ENCODE data around the gene RAP1GAP.

Gene RAP1GAP

GRCh38 chr1:21651214-21652042 lies 17.7 kb downstream of the RAP1GAP start:
- H3K4me3 ChIP-seq (ENCODE audit: low read length): peak overlapping the region; percentile 24
- no CpG with 5 or more reads among the region's 80 CpGs for WGBS (ENCODE audit: extremely low coverage, insufficient coverage, low lambda C conversion rate)

GRCh38 chr1:21650400-21650799 lies 18.8 kb downstream of the RAP1GAP start:
- Histone ChIP-seq H3K79me1 (ENCODE audit: low read length) (no peaks in the 10 kb centered on the region), H3K4me3 (ENCODE audit: low read length) (no peak overlapping the region), H3K27ac (ENCODE audit: low read depth, low read length) (no peak overlapping the region)

More at GRCh38 chr1:21651214-21652042, 17.7 kb downstream of the RAP1GAP start:
- no peak overlapping the region for H2BK15ac ChIP-seq (replicated peaks; ENCODE audit: low read depth)
- no peaks in the 10 kb centered on the region for H3K79me1 ChIP-seq (ENCODE audit: low read length)
- H2BK120ac ChIP-seq (ENCODE audit: low read depth, low read length): no peak overlapping the region
- H3K27me3 ChIP-seq (ENCODE audit: insufficient read depth, low read length, poor library complexity): no peaks in the 10 kb centered on the region
- H3K18ac ChIP-seq (ENCODE audit: low read length): no peak overlapping the region
- H3K4me1 ChIP-seq (ENCODE audit: control insufficient read depth, low read depth, low read length): peaks cover 3% of the 10 kb centered on the region
- H3K27ac ChIP-seq (ENCODE audit: low read depth, low read length): no peak overlapping the region
- no peak overlapping the region for H2BK5ac ChIP-seq (ENCODE audit: low read length)
- H3K79me2 ChIP-seq (ENCODE audit: control insufficient read depth, insufficient read depth, low read length): no peaks in the 10 kb centered on the region
- H3K9ac ChIP-seq (ENCODE audit: low read length): peak overlapping the region; percentile 62
- peak overlapping the region; percentile 70 for H3K4me2 ChIP-seq (ENCODE audit: low read length)
- H3K4ac ChIP-seq (ENCODE audit: low read depth, low read length): no peak overlapping the region
- DNase-seq: peak; percentile 67
- H3K36me3 ChIP-seq (ENCODE audit: control insufficient read depth, insufficient read depth, low read length): no peaks in the 10 kb centered on the region
- peak overlapping the region; percentile 90 for H3K56ac ChIP-seq (ENCODE audit: low read length)
- no peak overlapping the region for H4K8ac ChIP-seq (ENCODE audit: low read depth, low read length)
- H2AK5ac ChIP-seq (ENCODE audit: low read length): no peak overlapping the region
- peak overlapping the region; percentile 29 for H3K23ac ChIP-seq (ENCODE audit: low read length)
- no peak overlapping the region for H4K5ac ChIP-seq (ENCODE audit: low read length)

GRCh38 chr1:21649315-21649714 lies 19.8 kb downstream of the RAP1GAP start:
- H4K8ac ChIP-seq (ENCODE audit: low read depth, low read length): no peak overlapping the region
- H3K4me3 ChIP-seq (ENCODE audit: low read length): no peak overlapping the region
- DNase-seq: no peak
- no peak overlapping the region for H2AK5ac ChIP-seq (ENCODE audit: low read length)
- H3K36me3 ChIP-seq (ENCODE audit: control insufficient read depth, insufficient read depth, low read length): no peaks in the 10 kb centered on the region
- no peak overlapping the region for H2BK15ac ChIP-seq (replicated peaks; ENCODE audit: low read depth)
- WGBS (ENCODE audit: extremely low coverage, insufficient coverage, low lambda C conversion rate): no CpG with 5 or more reads among the region's 2 CpGs
- no peaks in the 10 kb centered on the region for H3K79me2 ChIP-seq (ENCODE audit: control insufficient read depth, insufficient read depth, low read length)
- no peak overlapping the region for H2BK120ac ChIP-seq (ENCODE audit: low read depth, low read length)
- H3K23ac ChIP-seq (ENCODE audit: low read length): no peak overlapping the region
- H3K56ac ChIP-seq (ENCODE audit: low read length): no peak overlapping the region
- H3K4ac ChIP-seq (ENCODE audit: low read depth, low read length): no peak overlapping the region
- H3K4me2 ChIP-seq (ENCODE audit: low read length): no peak overlapping the region
- no peak overlapping the region for H3K18ac ChIP-seq (ENCODE audit: low read length)
- no peak overlapping the region for H2BK5ac ChIP-seq (ENCODE audit: low read length)
- H4K5ac ChIP-seq (ENCODE audit: low read length): no peak overlapping the region
- no peaks in the 10 kb centered on the region for H3K27me3 ChIP-seq (ENCODE audit: insufficient read depth, low read length, poor library complexity)
- no peak overlapping the region for H3K27ac ChIP-seq (ENCODE audit: low read depth, low read length)
- peaks cover 3% of the 10 kb centered on the region for H3K4me1 ChIP-seq (ENCODE audit: control insufficient read depth, low read depth, low read length)
- no peaks in the 10 kb centered on the region for H3K79me1 ChIP-seq (ENCODE audit: low read length)
- no peak overlapping the region for H3K9ac ChIP-seq (ENCODE audit: low read length)

More at GRCh38 chr1:21650400-21650799, 18.8 kb downstream of the RAP1GAP start:
- H3K18ac ChIP-seq (ENCODE audit: low read length): no peak overlapping the region
- DNase-seq: no peak
- H2AK5ac ChIP-seq (ENCODE audit: low read length): no peak overlapping the region
- no peaks in the 10 kb centered on the region for H3K27me3 ChIP-seq (ENCODE audit: insufficient read depth, low read length, poor library complexity)
- WGBS (ENCODE audit: extremely low coverage, insufficient coverage, low lambda C conversion rate): no CpG with 5 or more reads among the region's 9 CpGs
- no peak overlapping the region for H3K9ac ChIP-seq (ENCODE audit: low read length)
- H2BK120ac ChIP-seq (ENCODE audit: low read depth, low read length): no peak overlapping the region
- H2BK5ac ChIP-seq (ENCODE audit: low read length): no peak overlapping the region
- no peak overlapping the region for H2BK15ac ChIP-seq (replicated peaks; ENCODE audit: low read depth)
- H3K79me2 ChIP-seq (ENCODE audit: control insufficient read depth, insufficient read depth, low read length): no peaks in the 10 kb centered on the region
- no peak overlapping the region for H3K56ac ChIP-seq (ENCODE audit: low read length)
- H3K4me2 ChIP-seq (ENCODE audit: low read length): no peak overlapping the region
- no peak overlapping the region for H4K8ac ChIP-seq (ENCODE audit: low read depth, low read length)
- H4K5ac ChIP-seq (ENCODE audit: low read length): no peak overlapping the region
- H3K4me1 ChIP-seq (ENCODE audit: control insufficient read depth, low read depth, low read length): peaks cover 3% of the 10 kb centered on the region
- no peak overlapping the region for H3K4ac ChIP-seq (ENCODE audit: low read depth, low read length)
- H3K36me3 ChIP-seq (ENCODE audit: control insufficient read depth, insufficient read depth, low read length): no peaks in the 10 kb centered on the region
- no peak overlapping the region for H3K23ac ChIP-seq (ENCODE audit: low read length)

DNA sequence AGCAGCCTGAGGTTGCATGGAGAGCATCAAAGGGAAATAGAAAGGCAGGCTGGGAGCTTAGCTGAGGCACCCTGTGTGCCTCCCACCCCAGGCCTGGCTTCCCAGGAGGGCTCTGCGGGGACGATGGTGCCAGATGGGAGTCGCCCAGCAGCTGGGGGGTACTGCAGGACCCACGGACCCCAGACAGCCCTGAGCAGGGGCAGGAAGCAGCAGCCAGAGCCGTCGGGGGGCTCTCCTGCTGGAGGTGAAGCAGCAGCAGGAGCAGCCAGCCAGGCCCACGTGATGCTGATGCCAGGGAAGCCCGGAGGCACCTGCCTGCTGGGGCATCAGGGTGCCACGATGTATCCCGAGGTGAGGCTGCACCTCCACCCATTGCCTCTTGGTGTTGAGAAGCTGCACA lies 20.4 kb downstream of the RAP1GAP start:
- WGBS (ENCODE audit: extremely low coverage, insufficient coverage, low lambda C conversion rate): no CpG with 5 or more reads among the region's 10 CpGs
- no peak overlapping the region for H3K4me2 ChIP-seq (ENCODE audit: low read length)
- no peak overlapping the region for H3K4me3 ChIP-seq (ENCODE audit: low read length)
- no peak overlapping the region for H4K8ac ChIP-seq (ENCODE audit: low read depth, low read length)
- DNase-seq: no peak
- H4K5ac ChIP-seq (ENCODE audit: low read length): no peak overlapping the region
- H3K36me3 ChIP-seq (ENCODE audit: control insufficient read depth, insufficient read depth, low read length): no peaks in the 10 kb centered on the region
- no peak overlapping the region for H3K23ac ChIP-seq (ENCODE audit: low read length)
- no peaks in the 10 kb centered on the region for H3K27me3 ChIP-seq (ENCODE audit: insufficient read depth, low read length, poor library complexity)
- H3K79me1 ChIP-seq (ENCODE audit: low read length): no peaks in the 10 kb centered on the region
- no peak overlapping the region for H3K56ac ChIP-seq (ENCODE audit: low read length)
- no peak overlapping the region for H2BK5ac ChIP-seq (ENCODE audit: low read length)
- no peak overlapping the region for H3K9ac ChIP-seq (ENCODE audit: low read length)
- H2BK15ac ChIP-seq (replicated peaks; ENCODE audit: low read depth): no peak overlapping the region
- peaks cover 3% of the 10 kb centered on the region for H3K4me1 ChIP-seq (ENCODE audit: control insufficient read depth, low read depth, low read length)
- H2AK5ac ChIP-seq (ENCODE audit: low read length): no peak overlapping the region
- no peak overlapping the region for H2BK120ac ChIP-seq (ENCODE audit: low read depth, low read length)
- no peak overlapping the region for H3K18ac ChIP-seq (ENCODE audit: low read length)
- H3K27ac ChIP-seq (ENCODE audit: low read depth, low read length): no peak overlapping the region
- H3K4ac ChIP-seq (ENCODE audit: low read depth, low read length): no peak overlapping the region
- H3K79me2 ChIP-seq (ENCODE audit: control insufficient read depth, insufficient read depth, low read length): no peaks in the 10 kb centered on the region

DNA sequence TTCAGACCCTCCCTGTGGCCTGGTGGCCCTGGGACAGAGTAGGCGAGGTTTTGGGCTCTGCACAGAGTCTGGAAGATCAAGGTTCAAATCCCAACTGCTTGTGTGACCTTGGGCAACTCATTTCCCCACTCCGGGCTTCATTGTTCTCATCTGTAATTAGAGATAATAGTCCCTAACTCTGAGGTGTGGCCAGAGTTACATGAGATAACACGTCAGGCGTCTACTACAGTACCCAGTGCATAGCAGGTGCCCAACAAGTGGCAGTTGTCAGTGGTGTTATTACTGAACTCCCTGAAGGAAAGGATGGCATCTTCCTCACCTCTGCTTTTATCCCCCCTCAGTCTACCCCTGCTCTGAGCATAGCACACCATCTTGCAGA lies 20.8 kb downstream of the RAP1GAP start:
- Histone ChIP-seq H3K4me3 (ENCODE audit: low read length) (no peak overlapping the region), H4K8ac (ENCODE audit: low read depth, low read length) (no peak overlapping the region), H2BK120ac (ENCODE audit: low read depth, low read length) (no peak overlapping the region), H3K56ac (ENCODE audit: low read length) (no peak overlapping the region), H3K4me1 (ENCODE audit: control insufficient read depth, low read depth, low read length) (peaks cover 3% of the 10 kb centered on the region), H3K27ac (ENCODE audit: low read depth, low read length) (no peak overlapping the region), H2BK15ac (replicated peaks; ENCODE audit: low read depth) (no peak overlapping the region), H3K79me2 (ENCODE audit: control insufficient read depth, insufficient read depth, low read length) (no peaks in the 10 kb centered on the region), H3K79me1 (ENCODE audit: low read length) (no peaks in the 10 kb centered on the region), H2AK5ac (ENCODE audit: low read length) (no peak overlapping the region), H3K9ac (ENCODE audit: low read length) (no peak overlapping the region), H2BK5ac (ENCODE audit: low read length) (no peak overlapping the region), H3K4me2 (ENCODE audit: low read length) (no peak overlapping the region), H3K36me3 (ENCODE audit: control insufficient read depth, insufficient read depth, low read length) (no peaks in the 10 kb centered on the region), H4K5ac (ENCODE audit: low read length) (no peak overlapping the region), H3K18ac (ENCODE audit: low read length) (no peak overlapping the region), H3K23ac (ENCODE audit: low read length) (no peak overlapping the region), H3K27me3 (ENCODE audit: insufficient read depth, low read length, poor library complexity) (no peaks in the 10 kb centered on the region), H3K4ac (ENCODE audit: low read depth, low read length) (no peak overlapping the region)
- no CpG with 5 or more reads among the region's 4 CpGs for WGBS (ENCODE audit: extremely low coverage, insufficient coverage, low lambda C conversion rate)
- no peak for DNase-seq
